Suprapubic skin (tissue), 4 donors: ENCODE results near the gene TEX36. TPM values are rescaled to one million over a fixed set of nuclear protein-coding genes. Genes with fewer than 3 reads are reported as not detected.

Experiments
- DNase-seq, 2 donors: peaks; one replicate each; pipeline ENCODE4 v3.0.0-alpha.2; 2019; ENCODE audit warnings: low spot score in 2 of 2
- H3K27ac ChIP-seq: fragments of 200-600 bp; sonication (generic); one replicate; pipeline ENCODE4 v1.5.1; 2019
- H3K27me3 ChIP-seq: fragments of 200-600 bp; sonication (generic); one replicate; pipeline ENCODE4 v1.5.1; 2019
- H3K36me3 ChIP-seq: fragments of 200-600 bp; sonication (generic); one replicate; pipeline ENCODE4 v1.5.1; 2019
- H3K4me1 ChIP-seq: fragments of 200-600 bp; sonication (generic); one replicate; pipeline ENCODE4 v1.5.1; 2019
- H3K4me3 ChIP-seq: fragments of 200-600 bp; sonication (generic); one replicate; pipeline ENCODE4 v1.5.1; 2019; ENCODE audit warnings: mild to moderate bottlenecking
- H3K9me3 ChIP-seq: fragments of 200-600 bp; sonication (generic); one replicate; pipeline ENCODE4 v1.5.1; 2019
- CTCF ChIP-seq, 2 donors: fragments of 200-600 bp in 1 of 2; fragments of 450-650 bp in 1 of 2; sonication (generic) in 1 of 2; IDR thresholded peaks; one replicate each; pipeline ENCODE4 v1.5.1; 2016 to 2019; ENCODE audit warnings: antibody characterized with exemption in 2 of 2, mild to moderate bottlenecking in 1 of 2, moderate library complexity in 1 of 2
- EP300 ChIP-seq: sonication (generic); formaldehyde crosslinking; IDR thresholded peaks from one replicate; pipeline ENCODE4 v1.6.1; 2017; ENCODE audit warnings: antibody characterized with exemption
- POLR2A ChIP-seq, 2 donors: fragments of 450-650 bp; IDR thresholded peaks; one replicate each; pipeline ENCODE4 v1.6.1; 2017; ENCODE audit warnings: antibody characterized with exemption in 2 of 2, mild to moderate bottlenecking in 2 of 2, moderate library complexity in 2 of 2
- POLR2AphosphoS5 ChIP-seq, 3 donors: sonication (generic); formaldehyde crosslinking; IDR thresholded peaks; one replicate each; pipeline ENCODE4 v1.6.1; 2017; ENCODE audit warnings: antibody characterized with exemption in 3 of 3
- WGBS: methylation state at CpG from one replicate; pipeline ENCODE4 v1.1.5; 2018; 5-methylcytosine and 5-hydroxymethylcytosine counted together
- total RNA-seq, 4 donors: library from RNA; depleted of rRNA; stranded (reverse); fragments of >200 nt; gene quantifications; one replicate each; pipeline ENCODE4 v1.1.0, GENCODE V29; 2016

The TEX36 gene
- total RNA-seq, 4 donors from 2014 or later, result not detected

- peaks cover 9% of the 10 kb centered on the region for H3K27me3 ChIP-seq
- WGBS, result 67% methylated on average over 7 of the region's 7 CpGs
- TF ChIP-seq EP300 (no peak), POLR2AphosphoS5 (IDR thresholded peaks at IDR 0.05) (no peak), POLR2A (IDR thresholded peaks at IDR 0.05) (no peak), CTCF (IDR thresholded peaks at IDR 0.05) (no peak)
- H3K9me3 ChIP-seq, result no peaks in the 10 kb centered on the region
- no peak for DNase-seq
- H3K27ac ChIP-seq, result no peak overlapping the region
- no peak overlapping the region for H3K4me3 ChIP-seq
- H3K4me1 ChIP-seq, result no peaks in the 10 kb centered on the region
- H3K36me3 ChIP-seq, result no peaks in the 10 kb centered on the region
Observed at GRCh38 chr10:125639846-125640245, 43.1 kb downstream of the TEX36 start.

GRCh38 chr10:125638555-125638954 lies 44.4 kb downstream of the TEX36 start:
- H3K4me3 ChIP-seq, result no peak overlapping the region
- H3K27ac ChIP-seq, result no peak overlapping the region
- no peaks in the 10 kb centered on the region for H3K36me3 ChIP-seq
- H3K4me1 ChIP-seq, result no peaks in the 10 kb centered on the region
- TF ChIP-seq POLR2AphosphoS5 (IDR thresholded peaks at IDR 0.05), result no peak
- no peak for DNase-seq
- WGBS, result 72% methylated on average over 7 of the region's 7 CpGs
- peaks cover 12% of the 10 kb centered on the region for H3K27me3 ChIP-seq
- no peaks in the 10 kb centered on the region for H3K9me3 ChIP-seq

- Histone ChIP-seq H3K4me1 (no peaks in the 10 kb centered on the region), H3K9me3 (no peaks in the 10 kb centered on the region), H3K4me3 (no peak overlapping the region), H3K27me3 (peaks cover 10% of the 10 kb centered on the region), H3K36me3 (no peaks in the 10 kb centered on the region), H3K27ac (no peak overlapping the region)
- no peak for DNase-seq
- WGBS, result 74% methylated on average over 6 of the region's 6 CpGs
- TF ChIP-seq EP300 (no peak), CTCF (IDR thresholded peaks at IDR 0.05) (no peak), POLR2A (IDR thresholded peaks at IDR 0.05) (no peak), POLR2AphosphoS5 (IDR thresholded peaks at IDR 0.05) (no peak)
Observed at GRCh38 chr10:125637496-125637895, 45.5 kb downstream of the TEX36 start.

GRCh38 chr10:125634606-125635005 lies 48.4 kb downstream of the TEX36 start:
- Histone ChIP-seq H3K4me3 (no peak overlapping the region), H3K27me3 (peaks cover 8% of the 10 kb centered on the region), H3K4me1 (no peaks in the 10 kb centered on the region), H3K36me3 (no peaks in the 10 kb centered on the region), H3K27ac (no peak overlapping the region), H3K9me3 (no peaks in the 10 kb centered on the region)
- WGBS, result 84% methylated on average over 5 of the region's 5 CpGs
- DNase-seq, result no peak
- TF ChIP-seq CTCF (IDR thresholded peaks at IDR 0.05) (no peak), EP300 (no peak), POLR2A (IDR thresholded peaks at IDR 0.05) (no peak), POLR2AphosphoS5 (IDR thresholded peaks at IDR 0.05) (no peak)

- Histone ChIP-seq H3K27me3 (peaks cover 8% of the 10 kb centered on the region), H3K27ac (no peak overlapping the region), H3K9me3 (no peaks in the 10 kb centered on the region), H3K4me3 (no peak overlapping the region), H3K4me1 (no peaks in the 10 kb centered on the region), H3K36me3 (no peaks in the 10 kb centered on the region)
- TF ChIP-seq CTCF (IDR thresholded peaks at IDR 0.05) (no peak), EP300 (no peak), POLR2AphosphoS5 (IDR thresholded peaks at IDR 0.05) (no peak), POLR2A (IDR thresholded peaks at IDR 0.05) (no peak)
- 48% methylated on average over 13 of the region's 13 CpGs for WGBS
- no peak for DNase-seq
Observed at GRCh38 chr10:125633517-125633999, 49.4 kb downstream of the TEX36 start.

- Histone ChIP-seq H3K36me3 (no peaks in the 10 kb centered on the region), H3K4me3 (no peak overlapping the region), H3K27ac (no peak overlapping the region), H3K9me3 (no peaks in the 10 kb centered on the region), H3K27me3 (peaks cover 3% of the 10 kb centered on the region), H3K4me1 (no peaks in the 10 kb centered on the region)
- 74% methylated on average over 5 of the region's 5 CpGs for WGBS
- TF ChIP-seq POLR2AphosphoS5 (IDR thresholded peaks at IDR 0.05) (no peak), POLR2A (IDR thresholded peaks at IDR 0.05) (no peak), CTCF (IDR thresholded peaks at IDR 0.05) (no peak), EP300 (no peak)
- DNase-seq, result no peak
Observed at GRCh38 chr10:125631806-125632205, 51.2 kb downstream of the TEX36 start.
